Hepatocyte (in vitro differentiated cells): ENCODE measurements around the gene ZC3H12C. TPM values are rescaled to one million over a fixed set of nuclear protein-coding genes. Genes with fewer than 3 reads are reported as not detected.

Experiments
- DNase-seq: peaks from one replicate; pipeline ENCODE4 v3.0.0-alpha.2; 2016; ENCODE audit warnings: low spot score
- H2AFZ ChIP-seq: fragments of 200-600 bp; sonication (generic); 2 replicates; pipeline ENCODE4 v1.6.0; 2016; ENCODE audit warnings: antibody characterized with exemption, mild to moderate bottlenecking
- H3K27ac ChIP-seq: fragments of 200-600 bp; sonication (generic); 2 replicates; pipeline ENCODE4 v1.5.1; 2016; ENCODE audit warnings: mild to moderate bottlenecking
- H3K27me3 ChIP-seq: fragments of 200-600 bp; sonication (generic); 2 replicates; pipeline ENCODE4 v1.6.1; 2016
- H3K36me3 ChIP-seq: fragments of 200-600 bp; sonication (generic); replicated peaks from 2 replicates; pipeline ENCODE4 v1.5.1; 2016; ENCODE audit warnings: low read depth; ENCODE audit not compliant: insufficient read depth
- H3K4me1 ChIP-seq: fragments of 200-600 bp; sonication (generic); 2 replicates; pipeline ENCODE4 v1.5.1; 2016; ENCODE audit warnings: mild to moderate bottlenecking, moderate library complexity; ENCODE audit not compliant: insufficient read depth
- H3K4me2 ChIP-seq: fragments of 200-600 bp; sonication (generic); 2 replicates; pipeline ENCODE4 v1.6.0; 2016
- H3K4me3 ChIP-seq: fragments of 200-600 bp; sonication (generic); 2 replicates; pipeline ENCODE4 v1.5.1; 2016; ENCODE audit warnings: mild to moderate bottlenecking
- H3K79me2 ChIP-seq: fragments of 200-600 bp; sonication (generic); 2 replicates; pipeline ENCODE4 v1.6.0; 2017; ENCODE audit warnings: mild to moderate bottlenecking
- H3K9me2 ChIP-seq: fragments of 200-600 bp; sonication (generic); replicated peaks from 2 replicates; pipeline ENCODE4 v1.6.0; 2017; ENCODE audit warnings: mild to moderate bottlenecking; ENCODE audit not compliant: insufficient read depth
- H3K9me3 ChIP-seq: fragments of 200-600 bp; sonication (generic); 2 replicates; pipeline ENCODE4 v1.5.1; 2016; ENCODE audit warnings: low read depth, mild to moderate bottlenecking
- H4K20me1 ChIP-seq: fragments of 200-600 bp; sonication (generic); 2 replicates; pipeline ENCODE4 v1.6.0; 2016; ENCODE audit warnings: mild to moderate bottlenecking; ENCODE audit not compliant: insufficient read depth, poor library complexity, severe bottlenecking
- CTCF ChIP-seq: fragments of 200-600 bp; sonication (generic); IDR thresholded peaks from 2 replicates; pipeline ENCODE4 v1.5.1; 2016; ENCODE audit warnings: antibody characterized with exemption, mild to moderate bottlenecking; ENCODE audit not compliant: poor library complexity
- EZH2 ChIP-seq: fragments of 200-600 bp; sonication (generic); IDR thresholded peaks from 2 replicates; pipeline ENCODE4 v1.6.1; 2016; ENCODE audit warnings: antibody characterized with exemption, mild to moderate bottlenecking, borderline replicate concordance
- EZH2phosphoT487 ChIP-seq: fragments of 200-600 bp; sonication (generic); IDR thresholded peaks from one replicate; pipeline ENCODE4 v1.6.1; 2018; ENCODE audit warnings: antibody characterized with exemption, mild to moderate bottlenecking, low read depth, moderate library complexity; ENCODE audit not compliant: unreplicated experiment, severe bottlenecking
- WGBS: methylation state at CpG from one replicate; pipeline ENCODE4 v1.1.6; 2016; ENCODE audit warnings: low lambda C conversion rate; ENCODE audit errors: missing lambda C conversion rate; 5-methylcytosine and 5-hydroxymethylcytosine counted together
- polyA plus RNA-seq: library from polyadenylated mRNA; unstranded; fragments of >200 nt; fragmentation: Nextera tagmentation; extraction: Ambion mirVana; gene quantifications from 2 replicates; pipeline ENCODE4 v1.2.1, GENCODE V29; 2016
- total RNA-seq: library from RNA; depleted of rRNA; stranded (reverse); fragments of >200 nt; gene quantifications from 2 replicates; pipeline ENCODE4 v1.2.3, GENCODE V29; 2014

Gene ZC3H12C
- total and polyA plus RNA-seq, 2 experiments from 2014 or later = 1.7 to 12.3 TPM

- Histone ChIP-seq H3K4me2 (no peak overlapping the region), H3K9me2 (no peaks in the 10 kb centered on the region), H4K20me1 (no peaks in the 10 kb centered on the region), H3K9me3 (no peaks in the 10 kb centered on the region), H3K27ac (no peak overlapping the region), H3K4me1 (no peaks in the 10 kb centered on the region), H3K36me3 (no peaks in the 10 kb centered on the region), H3K4me3 (no peak overlapping the region), H3K79me2 (no peaks in the 10 kb centered on the region), H2AFZ (no peak overlapping the region), H3K27me3 (no peaks in the 10 kb centered on the region)
- no peak for DNase-seq
- no peak for TF ChIP-seq EZH2
- no peak for TF ChIP-seq EZH2phosphoT487
- TF ChIP-seq CTCF = no peak
- 91% methylated on average over 3 of the region's 3 CpGs for WGBS
These were observed 66.8 kb downstream of the ZC3H12C start for GRCh38 chr11:110160016-110160415.

DNA sequence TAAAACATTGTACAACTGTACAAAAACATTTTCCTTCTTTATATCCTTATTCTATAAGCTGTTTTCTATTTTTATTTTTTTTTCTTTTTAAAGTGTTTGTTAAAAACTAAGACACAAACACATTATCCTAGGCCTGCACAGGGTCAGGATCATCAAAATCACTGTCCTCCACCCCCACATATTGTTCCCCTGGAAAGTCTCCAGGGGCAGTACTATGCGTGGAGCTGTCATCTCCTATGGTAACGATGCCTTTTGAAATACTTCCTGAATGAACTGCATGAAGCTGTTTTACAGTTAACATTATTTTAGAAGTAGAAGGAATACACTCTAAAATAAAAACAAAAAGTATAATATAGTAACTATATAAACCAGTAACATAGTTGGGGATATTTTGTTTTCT is 67.2 kb downstream of the ZC3H12C start:
- no peak for DNase-seq
- Histone ChIP-seq H2AFZ (no peak overlapping the region), H3K27me3 (no peaks in the 10 kb centered on the region), H3K4me1 (no peaks in the 10 kb centered on the region), H3K9me3 (no peaks in the 10 kb centered on the region), H3K4me2 (no peak overlapping the region), H3K9me2 (no peaks in the 10 kb centered on the region), H3K79me2 (no peaks in the 10 kb centered on the region), H3K27ac (no peak overlapping the region), H3K36me3 (no peaks in the 10 kb centered on the region), H4K20me1 (no peaks in the 10 kb centered on the region), H3K4me3 (no peak overlapping the region)
- WGBS = 89% methylated on average over 2 of the region's 2 CpGs
- TF ChIP-seq EZH2phosphoT487 (no peak), EZH2 (no peak), CTCF (no peak)

GRCh38 chr11:110161061-110161460 is 67.9 kb downstream of the ZC3H12C start:
- Histone ChIP-seq H4K20me1 (no peaks in the 10 kb centered on the region), H3K4me1 (no peaks in the 10 kb centered on the region), H3K27me3 (no peaks in the 10 kb centered on the region), H3K36me3 (no peaks in the 10 kb centered on the region), H2AFZ (no peak overlapping the region), H3K9me3 (no peaks in the 10 kb centered on the region), H3K9me2 (no peaks in the 10 kb centered on the region), H3K79me2 (no peaks in the 10 kb centered on the region), H3K27ac (no peak overlapping the region), H3K4me3 (no peak overlapping the region), H3K4me2 (no peak overlapping the region)
- TF ChIP-seq EZH2 (no peak), CTCF (no peak), EZH2phosphoT487 (no peak)
- DNase-seq = no peak
- WGBS = 97% methylated on average over 9 of the region's 9 CpGs

- no peak for DNase-seq
- TF ChIP-seq CTCF (no peak), EZH2phosphoT487 (no peak), EZH2 (no peak)
- no peaks in the 10 kb centered on the region for H3K9me3 ChIP-seq
- no peaks in the 10 kb centered on the region for H4K20me1 ChIP-seq
- H3K27me3 ChIP-seq = no peaks in the 10 kb centered on the region
- H3K27ac ChIP-seq = no peak overlapping the region
- H3K4me1 ChIP-seq = no peaks in the 10 kb centered on the region
- H3K9me2 ChIP-seq = no peaks in the 10 kb centered on the region
- H2AFZ ChIP-seq = no peak overlapping the region
- H3K4me3 ChIP-seq = no peak overlapping the region
- H3K79me2 ChIP-seq = no peaks in the 10 kb centered on the region
- H3K36me3 ChIP-seq = no peaks in the 10 kb centered on the region
- no peak overlapping the region for H3K4me2 ChIP-seq
These were observed 69.0 kb downstream of the ZC3H12C start for GRCh38 chr11:110162216-110162615.
